Hepatocyte (in vitro differentiated cells): ENCODE results near the gene PCDH11Y.
"Not testable (repeated sequence)": the region's sequence is repeated elsewhere in the genome, so short reads cannot be mapped to it uniquely, and the experiment has no call there.

ENCODE experiments used
- EZH2 ChIP-seq: fragments of 200-600 bp; sonication (generic); IDR thresholded peaks from 2 replicates; pipeline ENCODE4 v1.6.1; 2016; ENCODE audit warnings: antibody characterized with exemption, mild to moderate bottlenecking, borderline replicate concordance
- TF ChIP-seq, protein P1 (sequence below): fragments of 200-600 bp; sonication (generic); IDR thresholded peaks from 2 replicates; pipeline ENCODE4 v1.5.1; 2016; ENCODE audit warnings: antibody characterized with exemption, mild to moderate bottlenecking; ENCODE audit not compliant: poor library complexity

DNA sequence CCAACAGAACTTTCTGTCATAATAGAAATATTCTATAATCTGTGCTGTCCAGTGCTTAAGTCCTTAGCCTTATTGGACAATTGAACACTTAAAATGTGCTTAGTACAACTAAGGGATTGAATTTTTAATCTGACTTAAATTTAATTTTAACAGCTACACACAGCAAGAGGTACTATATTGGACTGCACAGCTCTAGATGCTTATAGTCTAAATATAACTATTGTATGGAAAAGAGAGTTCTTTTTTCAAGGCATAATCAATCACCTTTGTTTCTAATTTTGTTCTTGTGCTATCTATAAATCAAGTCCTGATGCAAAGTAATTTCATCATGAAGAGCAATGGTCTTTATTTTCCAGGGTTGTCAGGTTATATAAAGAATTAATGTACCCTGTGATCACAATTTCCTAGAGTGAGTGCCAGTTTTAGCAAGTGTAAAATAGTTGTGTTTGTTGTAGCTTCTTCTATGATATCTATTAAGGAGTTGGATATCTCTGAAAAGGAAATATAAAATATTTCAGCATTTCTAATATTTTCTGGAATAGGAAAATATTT lies 39.0 kb downstream of the PCDH11Y start:
- TF ChIP-seq, protein P1, sequence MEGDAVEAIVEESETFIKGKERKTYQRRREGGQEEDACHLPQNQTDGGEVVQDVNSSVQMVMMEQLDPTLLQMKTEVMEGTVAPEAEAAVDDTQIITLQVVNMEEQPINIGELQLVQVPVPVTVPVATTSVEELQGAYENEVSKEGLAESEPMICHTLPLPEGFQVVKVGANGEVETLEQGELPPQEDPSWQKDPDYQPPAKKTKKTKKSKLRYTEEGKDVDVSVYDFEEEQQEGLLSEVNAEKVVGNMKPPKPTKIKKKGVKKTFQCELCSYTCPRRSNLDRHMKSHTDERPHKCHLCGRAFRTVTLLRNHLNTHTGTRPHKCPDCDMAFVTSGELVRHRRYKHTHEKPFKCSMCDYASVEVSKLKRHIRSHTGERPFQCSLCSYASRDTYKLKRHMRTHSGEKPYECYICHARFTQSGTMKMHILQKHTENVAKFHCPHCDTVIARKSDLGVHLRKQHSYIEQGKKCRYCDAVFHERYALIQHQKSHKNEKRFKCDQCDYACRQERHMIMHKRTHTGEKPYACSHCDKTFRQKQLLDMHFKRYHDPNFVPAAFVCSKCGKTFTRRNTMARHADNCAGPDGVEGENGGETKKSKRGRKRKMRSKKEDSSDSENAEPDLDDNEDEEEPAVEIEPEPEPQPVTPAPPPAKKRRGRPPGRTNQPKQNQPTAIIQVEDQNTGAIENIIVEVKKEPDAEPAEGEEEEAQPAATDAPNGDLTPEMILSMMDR = not testable (repeated sequence)
- TF ChIP-seq EZH2 = not testable (repeated sequence)
